T-cell (primary cell): Measurements from ENCODE around the gene SLC5A2. TPM values are rescaled to one million over a fixed set of nuclear protein-coding genes. Genes with fewer than 3 reads are reported as not detected.

Source experiments
- ATAC-seq, 4 experiments: fragments of 200-7000 bp in 3 of 4; fragments of 150-1000 bp in 1 of 4; cut with Tn5 transposase; replicated peaks in 1 of 4; 1 replicate in 3 of 4; 2 replicates in 1 of 4; pipeline ENCODE4 v1.10.0; 2021; ENCODE audit warnings: moderate library complexity in 3 of 4, mild to moderate bottlenecking in 2 of 4, moderate number of reproducible peaks in 1 of 4
- CTCF ChIA-PET, 2 donors: fragments of 300-600 bp; sonication (Branson Sonifier 250); formaldehyde crosslinking; loops; one replicate each; lab custom pipeline; 2022; ENCODE audit warnings: antibody characterized with exemption in 2 of 2; lab: Charles Lee
- POLR2A ChIA-PET, 2 donors: fragments of 300-600 bp; sonication (Branson Sonifier 250); formaldehyde crosslinking; loops; one replicate each; lab custom pipeline; 2022; ENCODE audit warnings: antibody characterized with exemption in 2 of 2; lab: Charles Lee
- DNase-seq, 35 experiments: peaks; one replicate each; pipeline versions ENCODE4 v3.0.0 to v3.0.0-alpha.2; 2013 to 2023
- H3K27ac ChIP-seq: one replicate; pipeline ENCODE4 v1.5.1; 2013; ENCODE audit warnings: low read length
- H3K27me3 ChIP-seq, 2 experiments: replicated peaks in 1 of 2; 1 replicate in 1 of 2; 2 replicates in 1 of 2; pipeline versions ENCODE4 v1.6.1 to v1.7.0; 2013; ENCODE audit warnings: low read length in 1 of 2, mixed read lengths in 1 of 2; ENCODE audit not compliant: control insufficient read depth in 2 of 2, insufficient read depth in 2 of 2; ENCODE audit errors: extremely low read depth in 1 of 2
- H3K36me3 ChIP-seq, 2 donors: 1 replicate in 1 of 2; 2 replicates in 1 of 2; pipeline versions ENCODE4 v1.6.1 to v1.7.0; 2013; ENCODE audit warnings: low read length in 1 of 2; ENCODE audit not compliant: control insufficient read depth in 2 of 2, insufficient read depth in 1 of 2; ENCODE audit errors: extremely low read depth in 1 of 2
- H3K4me1 ChIP-seq, 2 experiments: 1 replicate in 1 of 2; 2 replicates in 1 of 2; pipeline versions ENCODE4 v1.6.1 to v1.7.0; 2013; ENCODE audit warnings: low read length in 2 of 2, mixed read lengths in 1 of 2; ENCODE audit not compliant: insufficient read depth in 2 of 2, control insufficient read depth in 1 of 2; ENCODE audit errors: extremely low read depth in 1 of 2
- H3K4me3 ChIP-seq, 2 donors: 1 replicate in 1 of 2; 2 replicates in 1 of 2; pipeline versions ENCODE4 v1.5.1 to v1.7.0; 2013; ENCODE audit warnings: mild to moderate bottlenecking in 2 of 2, low read length in 1 of 2, moderate library complexity in 1 of 2; ENCODE audit not compliant: control insufficient read depth in 1 of 2; ENCODE audit errors: extremely low read depth in 1 of 2
- H3K9me3 ChIP-seq: 2 replicates; pipeline ENCODE4 v1.7.0; 2013
- H3K27ac Mint-ChIP-seq, 2 donors: one replicate each; pipeline ENCODE4 v1.8.0; 2020 to 2021; ENCODE audit warnings: mild to moderate bottlenecking in 2 of 2, mixed read lengths in 2 of 2
- H3K27me3 Mint-ChIP-seq, 2 donors: one replicate each; pipeline ENCODE4 v1.8.0; 2021 to 2022; ENCODE audit warnings: mixed read lengths in 2 of 2
- H3K36me3 Mint-ChIP-seq: one replicate; pipeline ENCODE4 v1.8.0; 2021; ENCODE audit warnings: mixed read lengths
- H3K4me1 Mint-ChIP-seq, 3 donors: one replicate each; pipeline ENCODE4 v1.8.0; 2020 to 2022; ENCODE audit warnings: mixed read lengths in 3 of 3, mild to moderate bottlenecking in 1 of 3
- H3K4me3 Mint-ChIP-seq, 3 donors: one replicate each; pipeline ENCODE4 v1.8.0; 2020 to 2022; ENCODE audit warnings: mild to moderate bottlenecking in 3 of 3, mixed read lengths in 3 of 3, moderate library complexity in 3 of 3
- H3K9me3 Mint-ChIP-seq, 3 donors: one replicate each; pipeline ENCODE4 v1.8.0; 2020 to 2022; ENCODE audit warnings: mixed read lengths in 3 of 3
- WGBS: methylation state at CpG from one replicate; pipeline ENCODE4 v1.1.5; 2013; ENCODE audit warnings: missing lambda C conversion rate; ENCODE audit not compliant: insufficient coverage; 5-methylcytosine and 5-hydroxymethylcytosine counted together
- total RNA-seq, 35 experiments: library from RNA in 6 of 35; stranded (reverse) in 6 of 35; fragments of 120-200 nt in 1 of 35; gene quantifications; one replicate each; pipeline versions ENCODE4 v1.2.1 to v1.2.4 and lab custom pipeline; 2013 to 2026

SLC5A2 gene
- total RNA-seq, 5 donors from 2014 or later (not counting 1 experiment from before 2014, with no cell fraction given), result 2.6 to 4.2 (median 3.2) TPM

DNA sequence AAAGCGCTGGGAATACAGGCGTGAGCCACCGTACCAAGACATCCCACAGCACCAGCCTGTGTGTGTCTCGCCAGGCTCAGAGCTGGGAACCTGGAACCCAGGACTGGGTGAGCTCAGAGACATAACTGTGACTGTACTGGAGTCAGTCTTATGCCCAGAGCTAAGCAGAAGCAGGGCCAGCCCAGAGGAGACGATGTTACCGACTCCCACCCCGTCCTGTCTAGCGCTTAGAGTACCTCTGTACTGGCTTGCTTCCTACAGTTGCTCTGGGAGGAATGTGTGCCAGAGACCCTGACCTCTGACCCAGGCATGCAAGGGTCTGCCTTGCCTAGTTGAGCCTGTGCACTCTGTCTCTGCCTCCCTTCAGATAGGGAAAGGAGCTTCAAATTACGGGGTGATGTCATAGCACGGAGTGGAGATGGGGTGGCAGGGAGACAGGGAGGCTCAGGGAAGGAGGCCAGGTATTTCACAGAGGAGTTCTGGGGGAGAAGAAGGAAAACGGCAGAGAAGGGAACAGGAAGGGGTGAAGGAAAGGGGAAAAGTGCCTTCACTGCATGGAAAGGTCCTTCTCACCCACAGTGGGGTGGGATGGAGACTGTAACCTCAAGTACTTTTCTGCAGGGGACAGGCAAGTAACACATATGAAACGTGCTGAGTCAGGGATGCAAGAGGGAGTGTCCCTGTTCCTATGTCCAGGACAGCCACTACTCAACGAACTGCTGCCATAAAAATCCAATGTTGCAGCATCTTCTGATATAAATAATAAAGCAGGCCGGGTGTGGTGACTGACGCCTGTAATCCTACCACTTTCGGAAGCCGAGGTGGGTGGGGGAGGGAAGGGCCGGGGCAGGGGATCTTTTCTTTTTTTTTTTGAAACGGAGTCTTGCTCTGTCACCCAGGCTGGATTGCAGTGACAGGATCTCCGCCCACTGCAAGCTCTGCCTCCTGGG, 29.4 kb upstream of the SLC5A2 start:
- Mint-ChIP-seq H3K36me3 (no peaks in the 10 kb centered on the region), H3K4me3 (no peak overlapping the region), H3K4me1 (peaks cover 30 to 53% (median 42%) of the 10 kb centered on the region in 3 donors), H3K27me3 (no peaks in the 10 kb centered on the region), H3K9me3 (no peaks in the 10 kb centered on the region), H3K27ac (peak overlapping the region; percentile 48 to 55)
- ChIA-PET CTCF (no interaction called here), POLR2A (no interaction called here)
- DNase-seq (no peak), ATAC-seq (no peak)
- Histone ChIP-seq H3K4me3 (no peak overlapping the region), H3K27me3 (no peaks in the 10 kb centered on the region), H3K27ac (no peak overlapping the region), H3K9me3 (no peaks in the 10 kb centered on the region), H3K4me1 (peaks cover 13 to 38% of the 10 kb centered on the region in 2 experiments), H3K36me3 (peaks cover 0 to 4% of the 10 kb centered on the region in 2 donors)
- WGBS, result 94% methylated on average over 13 of the region's 20 CpGs

- peaks cover 21 to 52% of the 10 kb centered on the region in 2 experiments for H3K4me1 ChIP-seq
- no peak for ATAC-seq
- no peak overlapping the region for H3K4me3 ChIP-seq
- peak overlapping the region; percentile 63 to 80 for H3K27ac Mint-ChIP-seq
- peak in 7 of 35 experiments; percentile 12 to 52 (median 25) for DNase-seq
- peaks cover 0 to 4% of the 10 kb centered on the region in 2 donors for H3K36me3 ChIP-seq
- H3K36me3 Mint-ChIP-seq, result no peaks in the 10 kb centered on the region
- WGBS, result 59% methylated on average over 9 of the region's 17 CpGs
- no peak overlapping the region for H3K27ac ChIP-seq
- H3K4me1 Mint-ChIP-seq, result peaks cover 40 to 63% (median 51%) of the 10 kb centered on the region in 3 donors
- H3K27me3 ChIP-seq, result no peaks in the 10 kb centered on the region
- no peaks in the 10 kb centered on the region for H3K9me3 Mint-ChIP-seq
- H3K9me3 ChIP-seq, result no peaks in the 10 kb centered on the region
- H3K4me3 Mint-ChIP-seq, result peak overlapping the region in 1 of 3 donors; percentile 31
- no peaks in the 10 kb centered on the region for H3K27me3 Mint-ChIP-seq
- ChIA-PET POLR2A (no interaction called here), CTCF (interaction anchor here (0.6 to 1.0 kb wide), 6 partner anchors 29 to 422 kb away, joined by 3 to 4 read pairs (median 4); partner anchors contain the start of gene ZNF267 (in 1 of the 2))
These were observed 27.2 kb upstream of the SLC5A2 start for GRCh38 chr16:31455601-31456314.

DNA sequence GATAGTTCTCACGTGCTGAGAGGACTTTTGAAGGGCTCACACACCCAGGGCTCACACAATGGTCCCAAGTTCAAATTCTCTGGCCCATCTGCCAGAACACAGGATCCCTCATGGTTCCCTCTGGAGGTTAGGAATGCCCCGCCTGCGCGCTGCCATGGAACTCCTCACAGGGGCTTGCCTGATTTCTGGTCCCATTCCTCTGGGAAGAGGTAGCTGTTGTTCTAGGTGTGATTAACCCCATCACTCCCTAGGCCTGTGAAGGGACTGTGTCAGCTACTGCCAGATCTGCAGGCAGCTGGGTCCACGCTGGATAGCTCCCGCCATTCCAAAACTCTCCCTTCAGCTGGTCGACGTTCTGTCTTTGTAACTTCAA, 25.9 kb upstream of the SLC5A2 start:
- Mint-ChIP-seq H3K4me1 (peaks cover 42 to 62% (median 52%) of the 10 kb centered on the region in 3 donors), H3K27ac (peak overlapping the region in 1 of 2 donors; percentile 61), H3K27me3 (no peaks in the 10 kb centered on the region), H3K9me3 (no peaks in the 10 kb centered on the region), H3K4me3 (peak overlapping the region in 2 of 3 donors; percentile 17 to 87), H3K36me3 (no peaks in the 10 kb centered on the region)
- no peak overlapping the region for H3K27ac ChIP-seq
- no peak for ATAC-seq
- no peak for DNase-seq
- peaks cover 21 to 60% of the 10 kb centered on the region in 2 experiments for H3K4me1 ChIP-seq
- H3K36me3 ChIP-seq, result peaks cover 0 to 4% of the 10 kb centered on the region in 2 donors
- H3K9me3 ChIP-seq, result no peaks in the 10 kb centered on the region
- POLR2A ChIA-PET, result interaction anchor here in 1 of 2 donors (1.1 kb wide), 1 partner anchor 315 kb away, joined by 3 read pairs; no protein-coding TSS in a partner anchor
- no peak overlapping the region for H3K4me3 ChIP-seq
- no peaks in the 10 kb centered on the region for H3K27me3 ChIP-seq
- WGBS, result 81% methylated on average over 5 of the region's 8 CpGs
- CTCF ChIA-PET, result interaction anchor here in 1 of 2 donors (1.2 kb wide), 1 partner anchor 412 kb away, joined by 3 read pairs; no protein-coding TSS in a partner anchor

DNA sequence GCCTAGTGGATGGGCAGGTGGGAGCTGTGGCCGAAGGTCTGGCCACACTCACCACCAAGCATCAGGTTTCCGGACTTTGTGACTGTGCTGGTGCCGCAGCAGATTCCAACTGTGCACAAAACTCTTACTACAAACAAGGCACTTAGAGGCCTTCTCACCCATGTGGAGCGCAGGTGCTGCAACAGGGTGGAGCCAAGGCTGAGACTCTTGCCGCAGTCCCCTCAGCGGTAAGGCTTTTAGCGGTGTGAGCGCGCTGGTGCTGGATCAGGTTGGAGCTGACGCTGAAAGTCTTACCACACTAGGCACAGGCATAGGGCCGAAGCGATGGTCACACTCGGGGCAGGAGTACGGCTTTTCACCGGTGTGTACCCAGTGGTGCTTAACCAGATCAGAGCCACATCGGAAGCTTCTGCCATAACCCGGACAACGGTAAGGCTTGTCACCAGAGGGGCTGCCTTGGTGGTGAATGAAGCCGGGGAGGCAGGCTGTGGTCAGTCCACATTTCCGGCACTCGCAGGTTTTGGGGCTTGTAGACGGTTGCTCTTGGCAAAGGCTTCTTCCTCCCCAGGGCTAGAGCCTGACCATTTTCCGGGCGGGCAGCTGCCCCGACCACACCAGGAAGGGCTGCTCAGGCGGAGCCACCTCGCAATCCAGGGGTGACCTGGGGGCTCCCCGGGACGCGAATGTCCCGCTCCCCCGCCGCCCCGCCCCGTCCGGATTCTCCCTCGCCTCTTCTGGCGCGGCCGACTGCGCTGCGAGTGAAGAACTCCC, 24.7 kb upstream of the SLC5A2 start:
- Histone ChIP-seq H3K27ac (peak overlapping the region; percentile 97), H3K4me1 (peaks cover 21 to 60% of the 10 kb centered on the region in 2 experiments), H3K4me3 (peak overlapping the region; percentile 81 to 88), H3K36me3 (peaks cover 6 to 14% of the 10 kb centered on the region in 2 donors), H3K27me3 (no peaks in the 10 kb centered on the region), H3K9me3 (no peaks in the 10 kb centered on the region)
- H3K4me1 Mint-ChIP-seq, result peaks cover 41 to 57% (median 52%) of the 10 kb centered on the region in 3 donors
- no peak for ATAC-seq
- DNase-seq, result peak; percentile 23 to 77 (median 58)
- H3K27ac Mint-ChIP-seq, result peak overlapping the region; percentile 90 to 99
- WGBS, result 2% methylated on average over 39 of the region's 42 CpGs
- POLR2A ChIA-PET, result interaction anchor here in 1 of 2 donors (1.1 kb wide), 1 partner anchor 316 kb away, joined by 3 read pairs; no protein-coding TSS in a partner anchor
- no peaks in the 10 kb centered on the region for H3K36me3 Mint-ChIP-seq
- CTCF ChIA-PET, result interaction anchor here (0.5 to 1.3 kb wide), 4 partner anchors 30 to 808 kb away, joined by 3 read pairs; partner anchors contain the start of gene ZNF267 (in 1 of the 2)
- peak overlapping the region; percentile 87 to 90 (median 89) for H3K4me3 Mint-ChIP-seq
- no peaks in the 10 kb centered on the region for H3K9me3 Mint-ChIP-seq
- no peaks in the 10 kb centered on the region for H3K27me3 Mint-ChIP-seq

DNA sequence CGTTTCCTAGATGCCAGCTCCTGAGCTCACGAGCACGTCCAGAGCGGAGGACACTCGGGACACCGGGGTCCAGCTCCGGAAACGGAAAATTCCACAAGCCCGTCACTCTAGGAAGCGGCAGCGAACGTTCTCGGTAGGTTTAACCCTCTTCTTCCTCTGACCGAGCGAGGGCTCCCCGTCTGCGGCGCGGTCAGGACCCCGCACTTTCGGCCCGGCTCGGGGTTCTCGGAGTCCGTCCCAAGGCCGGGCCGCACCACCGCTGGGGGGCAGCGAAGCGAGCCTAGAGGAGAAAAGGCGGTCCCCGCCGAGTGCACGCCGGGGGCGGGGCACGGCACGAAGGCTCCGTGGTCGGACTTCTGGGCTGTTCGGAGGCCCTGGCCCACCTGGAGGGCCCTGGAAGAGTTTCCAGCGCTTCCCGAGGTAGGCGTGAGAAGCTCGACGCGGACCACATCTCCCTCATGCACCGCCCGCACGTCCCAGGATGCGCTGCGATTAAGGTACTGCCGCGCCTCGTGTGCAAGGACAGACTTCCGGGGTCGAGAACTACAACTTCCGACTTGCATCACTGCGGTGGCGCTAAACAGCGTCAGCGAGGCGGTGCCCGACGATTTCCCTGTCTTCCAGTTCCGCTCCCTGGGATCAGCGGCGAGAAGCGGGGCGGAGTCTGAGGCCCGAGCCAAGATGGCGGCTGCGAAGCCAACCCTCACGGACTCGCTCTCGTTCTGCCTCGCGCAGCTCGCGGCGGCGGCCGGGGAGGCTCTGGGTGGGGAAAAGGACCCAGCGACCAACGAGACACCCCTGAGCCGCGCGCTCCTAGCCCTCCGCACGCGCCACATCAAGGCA, 23.9 kb upstream of the SLC5A2 start, which contains the start of gene ARMC5:
TSS of gene ARMC5 (plus strand) at position 658 of the 843 bp plus-strand sequence. CDS start at position 682, 24 bp downstream.
- Mint-ChIP-seq H3K36me3 (peaks cover 5% of the 10 kb centered on the region), H3K4me1 (peaks cover 36 to 49% (median 46%) of the 10 kb centered on the region in 3 donors), H3K27me3 (no peaks in the 10 kb centered on the region), H3K9me3 (no peaks in the 10 kb centered on the region), H3K4me3 (peak within 1 kb of the TSS; percentile 87 to 90 (median 89)), H3K27ac (peak within 1 kb of the TSS; percentile 97 to 99)
- peaks cover 6 to 21% of the 10 kb centered on the region in 2 donors for H3K36me3 ChIP-seq
- H3K27ac ChIP-seq, result peak within 1 kb of the TSS; percentile 97
- WGBS, result under 1% methylated on average over 90 of the region's 91 CpGs
- H3K4me3 ChIP-seq, result peak within 1 kb of the TSS; percentile 81 to 88
- H3K4me1 ChIP-seq, result peaks cover 21 to 60% of the 10 kb centered on the region in 2 experiments
- no peaks in the 10 kb centered on the region for H3K27me3 ChIP-seq
- H3K9me3 ChIP-seq, result no peaks in the 10 kb centered on the region
- ChIA-PET CTCF (interaction anchor here in 1 of 2 donors (0.5 to 1.5 kb wide), 9 partner anchors 15 to 809 kb away, joined by 3 to 6 read pairs (median 3); partner anchors contain the start of genes KAT8, STX4 and ZNF267), POLR2A (interaction anchor here (0.6 to 1.6 kb wide), 4 partner anchors 45 to 414 kb away, joined by 3 to 10 read pairs (median 4); partner anchors contain the start of genes ZNF267 (in 1 of the 2), ZNF646 (in 1 of the 2) and ZNF668 (in 1 of the 2))
- ATAC-seq (peak; percentile 76 to 79 (median 78)), DNase-seq (peak; percentile 92 to 99 (median 95))
